Measurements from ENCODE around the gene CNTNAP1. TPM values are rescaled to one million over a fixed set of nuclear protein-coding genes. Genes with fewer than 3 reads are reported as not detected.

CNTNAP1 gene
- total RNA-seq, 3 donors from 2014 or later: 1.4 to 37.4 (median 7.1) TPM

- intact Hi-C loops (cut with DNase I, micrococcal nuclease): no loop called here
- no peak for ATAC-seq
- no peak for DNase-seq
- H3K9me3 ChIP-seq: no peaks in the 10 kb centered on the region
- no peak for TF ChIP-seq CTCF (IDR thresholded peaks at IDR 0.05)
- no peaks in the 10 kb centered on the region for H3K4me1 ChIP-seq (ENCODE audit: low read depth)
- H3K4me3 ChIP-seq: no peak overlapping the region
- no peaks in the 10 kb centered on the region for H3K36me3 ChIP-seq (ENCODE audit: low read depth)
These were observed 34.6 kb upstream of the CNTNAP1 start for GRCh38 chr17:42647778-42648177.

GRCh38 chr17:42651392-42651791 lies 30.9 kb upstream of the CNTNAP1 start:
- no peak for TF ChIP-seq CTCF (IDR thresholded peaks at IDR 0.05)
- H3K4me3 ChIP-seq: no peak overlapping the region
- DNase-seq: no peak
- intact Hi-C loops (cut with DNase I, micrococcal nuclease): no loop called here
- no peaks in the 10 kb centered on the region for H3K36me3 ChIP-seq (ENCODE audit: low read depth)
- H3K9me3 ChIP-seq: no peaks in the 10 kb centered on the region
- H3K4me1 ChIP-seq (ENCODE audit: low read depth): peaks cover 3% of the 10 kb centered on the region
- no peak for ATAC-seq

GRCh38 chr17:42653179-42654124 lies 28.9 kb upstream of the CNTNAP1 start:
- Histone ChIP-seq H3K4me3 (no peak overlapping the region), H3K36me3 (ENCODE audit: low read depth) (no peaks in the 10 kb centered on the region), H3K4me1 (ENCODE audit: low read depth) (peaks cover 3% of the 10 kb centered on the region), H3K9me3 (no peaks in the 10 kb centered on the region)
- DNase-seq: peak; percentile 44 to 69 (median 49)
- intact Hi-C loops (cut with DNase I, micrococcal nuclease): no loop called here
- no peak for TF ChIP-seq CTCF (IDR thresholded peaks at IDR 0.05)
- peak; percentile 45 for ATAC-seq

GRCh38 chr17:42655528-42655927 lies 26.8 kb upstream of the CNTNAP1 start:
- no peak for TF ChIP-seq CTCF (IDR thresholded peaks at IDR 0.05)
- H3K9me3 ChIP-seq: no peaks in the 10 kb centered on the region
- H3K4me1 ChIP-seq (ENCODE audit: low read depth): peaks cover 4% of the 10 kb centered on the region
- DNase-seq: no peak
- intact Hi-C loops (cut with DNase I, micrococcal nuclease): no loop called here
- H3K4me3 ChIP-seq: no peak overlapping the region
- H3K36me3 ChIP-seq (ENCODE audit: low read depth): no peaks in the 10 kb centered on the region
- ATAC-seq: no peak

- Histone ChIP-seq H3K9me3 (no peaks in the 10 kb centered on the region), H3K36me3 (ENCODE audit: low read depth) (no peaks in the 10 kb centered on the region), H3K4me3 (no peak overlapping the region), H3K4me1 (ENCODE audit: low read depth) (peaks cover 4% of the 10 kb centered on the region)
- no peak for TF ChIP-seq CTCF (IDR thresholded peaks at IDR 0.05)
- intact Hi-C loops (cut with DNase I, micrococcal nuclease): no loop called here
- DNase-seq (no peak), ATAC-seq (no peak)
These were observed 24.3 kb upstream of the CNTNAP1 start for GRCh38 chr17:42657824-42658588.
